H7 (cell line): Measurements from ENCODE around the gene PKMYT1. TPM values are rescaled to one million over a fixed set of nuclear protein-coding genes. Genes with fewer than 3 reads are reported as not detected.

Experiments used
- DNase-seq: peaks from one replicate; pipeline ENCODE4 v3.0.0; 2012
- H3K27me3 ChIP-seq: 2 replicates; pipeline ENCODE4 v1.6.0; 2011; ENCODE audit warnings: mild to moderate bottlenecking, low read length; ENCODE audit not compliant: control insufficient read depth, insufficient read depth
- H3K36me3 ChIP-seq: replicated peaks from 2 replicates; pipeline ENCODE4 v1.5.1; 2011; ENCODE audit warnings: low read length; ENCODE audit not compliant: control insufficient read depth, insufficient read depth
- H3K4me3 ChIP-seq: 2 replicates; pipeline ENCODE4 v1.5.1; 2011; ENCODE audit warnings: low read depth, mild to moderate bottlenecking, control low read depth, low read length, moderate library complexity; ENCODE audit not compliant: insufficient read depth
- total RNA-seq: library from RNA; depleted of rRNA; stranded (reverse); fragments of >200 nt; shearing (Covaris generic); gene quantifications from 2 replicates; pipeline ENCODE4 v1.2.3, GENCODE V29; 2014

PKMYT1 gene
- total RNA-seq, 1 experiment from 2014 or later: 94.0 TPM

DNA sequence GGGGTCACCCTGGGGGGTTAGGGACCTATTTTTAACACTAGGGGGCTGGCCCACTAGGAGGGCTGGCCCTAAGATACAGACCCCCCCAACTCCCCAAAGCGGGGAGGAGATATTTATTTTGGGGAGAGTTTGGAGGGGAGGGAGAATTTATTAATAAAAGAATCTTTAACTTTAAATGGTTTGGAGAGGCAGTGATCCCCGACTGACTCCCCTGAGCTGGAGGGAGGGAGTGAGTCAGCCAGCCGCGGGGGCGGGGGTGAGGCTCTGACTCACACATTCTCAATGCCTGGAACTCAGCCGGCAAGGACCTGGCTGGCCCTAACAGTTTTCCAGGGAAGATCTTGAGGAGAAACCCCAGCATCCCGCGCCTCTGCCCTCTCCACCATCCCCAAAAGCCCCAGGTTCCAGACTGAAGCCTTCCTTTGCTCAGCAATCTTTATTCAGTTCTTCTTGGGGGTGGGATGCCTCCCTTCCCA, 42.0 kb upstream of the PKMYT1 start:
- DNase-seq: peak; percentile 89

GRCh38 chr16:3021449-3022207, 41.4 kb upstream of the PKMYT1 start:
- peak overlapping the region; percentile 96 for H3K4me3 ChIP-seq
- peak; percentile 95 for DNase-seq
- H3K36me3 ChIP-seq: peaks cover 9% of the 10 kb centered on the region

More for the DNA sequence above, 42.0 kb upstream of the PKMYT1 start:
- Histone ChIP-seq H3K27me3 (no peaks in the 10 kb centered on the region), H3K4me3 (peak overlapping the region; percentile 96), H3K36me3 (peaks cover 14% of the 10 kb centered on the region)

GRCh38 chr16:3020604-3021448, 40.6 kb upstream of the PKMYT1 start:
- no peaks in the 10 kb centered on the region for H3K27me3 ChIP-seq
- peak; percentile 94 for DNase-seq
- peaks cover 5% of the 10 kb centered on the region; the same call in 1 of the 2 replicates for H3K36me3 ChIP-seq
- peak overlapping the region; percentile 96 for H3K4me3 ChIP-seq

More at GRCh38 chr16:3021449-3022207, 41.4 kb upstream of the PKMYT1 start:
- no peaks in the 10 kb centered on the region for H3K27me3 ChIP-seq

DNA sequence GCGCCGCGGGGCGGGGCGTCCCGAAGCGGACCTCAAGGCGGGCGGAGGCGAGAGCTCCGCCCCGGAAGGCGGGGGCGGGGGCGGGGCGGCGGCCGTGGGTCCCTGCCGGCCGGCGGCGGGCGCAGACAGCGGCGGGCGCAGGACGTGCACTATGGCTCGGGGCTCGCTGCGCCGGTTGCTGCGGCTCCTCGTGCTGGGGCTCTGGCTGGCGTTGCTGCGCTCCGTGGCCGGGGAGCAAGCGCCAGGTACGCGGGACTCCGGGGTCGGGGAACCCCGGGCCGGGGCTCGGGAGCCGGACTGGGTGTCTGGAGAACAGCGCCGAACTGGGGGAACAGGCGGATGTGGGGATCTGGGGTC, 40.0 kb upstream of the PKMYT1 start, which contains the start of gene TNFRSF12A:
Gene TNFRSF12A, plus strand, starts transcription at position 122 of the 357 bp plus-strand sequence. Its CDS starts 30 bp downstream, at position 152.
- peak within 1 kb of the TSS; percentile 96 for H3K4me3 ChIP-seq
- H3K27me3 ChIP-seq: no peaks in the 10 kb centered on the region
- peaks cover 7% of the 10 kb centered on the region for H3K36me3 ChIP-seq
- peak; percentile 96 for DNase-seq

DNA sequence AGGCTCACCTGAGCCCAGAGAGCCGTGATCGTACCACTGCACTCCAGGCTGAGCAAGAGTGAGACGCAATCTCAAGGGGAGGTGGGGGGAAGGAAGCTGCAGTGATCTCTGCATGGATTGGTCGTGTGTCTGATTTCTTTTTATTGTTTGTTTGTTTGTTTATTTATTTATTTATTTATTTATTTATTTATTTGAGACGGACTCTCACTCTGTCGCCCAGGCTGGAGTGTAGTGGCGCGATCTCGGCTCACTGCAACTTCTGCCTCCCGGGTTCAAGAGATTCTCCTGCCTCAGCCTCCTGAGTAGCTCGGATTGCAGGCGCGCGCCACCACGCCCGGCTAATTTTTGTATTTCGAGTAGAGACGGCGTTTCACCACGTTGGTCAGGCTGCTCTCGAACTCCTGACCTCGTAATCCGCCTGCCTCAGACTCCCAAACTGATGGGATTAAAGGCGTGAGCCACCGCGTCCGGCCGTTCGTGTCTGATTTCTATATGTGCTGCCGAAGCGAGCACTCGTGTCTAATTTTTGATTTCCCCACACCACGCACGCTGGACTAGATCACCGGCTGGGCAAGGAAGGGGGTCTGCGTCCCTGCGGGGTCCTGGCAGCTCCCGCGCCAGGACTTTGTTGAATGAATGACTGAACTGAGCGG, 39.5 kb upstream of the PKMYT1 start:
- no peak for DNase-seq

GRCh38 chr16:3017794-3018506, 37.7 kb upstream of the PKMYT1 start, which contains the start of gene CLDN6:
Gene CLDN6 (minus strand): TSS chr16:3018183. CDS start chr16:3016021, 2,162 bp downstream.
- peak; percentile 98 for DNase-seq

More for the DNA sequence above, 39.5 kb upstream of the PKMYT1 start:
- peak overlapping the region; percentile 28 for H3K4me3 ChIP-seq
- H3K27me3 ChIP-seq: no peaks in the 10 kb centered on the region
- H3K36me3 ChIP-seq: peaks cover 7% of the 10 kb centered on the region

DNA sequence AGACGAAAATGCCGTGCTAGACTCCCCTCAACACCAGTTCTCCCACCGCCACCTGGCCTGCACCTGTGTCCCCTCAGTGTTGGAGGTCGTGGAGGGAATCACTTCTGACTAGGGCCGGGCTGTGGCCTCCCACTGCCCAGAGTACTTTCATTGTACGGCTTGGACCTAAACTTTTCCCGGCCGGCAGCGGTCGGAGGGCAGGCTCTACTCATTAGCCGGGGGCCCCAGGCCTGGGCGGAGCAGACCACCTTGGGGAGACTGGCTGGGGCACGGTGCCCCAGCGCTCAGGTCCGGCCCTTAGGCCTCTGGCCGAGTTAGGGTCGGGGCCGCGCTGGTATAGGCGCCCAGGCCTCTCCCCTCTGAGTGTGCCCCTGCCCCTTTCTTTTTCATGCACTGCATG, 37.1 kb upstream of the PKMYT1 start:
- Histone ChIP-seq H3K27me3 (peaks cover 10% of the 10 kb centered on the region), H3K4me3 (peak overlapping the region; percentile 87), H3K36me3 (peaks cover 7% of the 10 kb centered on the region)
- no peak for DNase-seq

More at GRCh38 chr16:3017794-3018506, 37.7 kb upstream of the PKMYT1 start, which contains the start of gene CLDN6:
- peaks cover 7% of the 10 kb centered on the region for H3K36me3 ChIP-seq
- H3K27me3 ChIP-seq: peaks cover 6% of the 10 kb centered on the region
- H3K4me3 ChIP-seq: peak within 1 kb of the TSS; percentile 87

DNA sequence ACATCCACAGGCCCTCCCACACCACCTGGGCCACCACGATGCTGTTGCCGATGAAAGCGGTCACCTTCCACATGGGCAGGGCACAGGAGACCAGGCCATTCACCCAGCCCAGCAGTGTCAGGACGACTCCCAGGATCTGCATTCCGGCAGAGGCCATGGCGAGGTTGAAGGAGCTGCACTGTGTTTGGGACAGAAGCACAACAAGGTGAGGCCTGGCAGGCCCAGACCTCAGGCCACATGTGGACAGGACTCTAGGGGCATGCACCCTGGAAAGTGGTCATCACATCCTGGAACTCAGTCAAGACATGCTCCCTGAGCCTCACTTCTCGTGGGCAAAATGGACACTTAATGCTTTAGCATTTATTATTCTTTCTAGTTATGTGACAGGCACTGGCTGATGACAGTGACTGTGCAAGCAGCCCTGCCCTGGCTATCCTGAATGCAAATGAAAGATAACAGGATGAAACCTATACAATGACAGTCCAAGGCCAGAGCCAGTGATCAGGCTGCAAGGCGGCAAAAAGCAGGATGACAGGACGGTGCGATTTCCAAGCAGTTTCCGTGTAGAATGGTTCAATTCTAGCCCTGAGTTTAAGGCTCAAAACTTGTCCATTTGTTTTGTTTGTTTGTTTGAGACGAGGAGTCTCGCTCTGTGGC, 35.7 kb upstream of the PKMYT1 start:
- Histone ChIP-seq H3K4me3 (no peak overlapping the region), H3K36me3 (peaks cover 5% of the 10 kb centered on the region), H3K27me3 (peaks cover 12% of the 10 kb centered on the region)
- DNase-seq: no peak

DNA sequence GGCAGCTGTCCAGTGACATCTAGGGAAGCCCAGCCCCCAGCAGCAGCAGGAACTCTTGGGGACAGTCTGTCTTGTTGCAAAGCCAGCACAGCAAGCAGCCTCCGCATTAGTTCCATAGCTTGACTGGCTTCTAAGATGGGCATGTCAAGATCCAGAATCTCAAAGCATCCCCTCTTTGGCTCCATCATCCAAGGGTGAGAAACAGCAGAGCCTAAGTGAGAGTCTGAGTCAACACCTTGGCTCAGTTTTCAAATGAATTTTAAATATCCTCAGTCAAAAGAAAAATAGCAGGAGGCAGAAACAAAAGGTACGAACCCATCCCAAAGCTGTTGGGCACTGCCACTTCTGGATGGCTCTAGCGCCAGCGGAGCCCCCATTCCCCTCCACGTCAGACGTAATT, 34.7 kb upstream of the PKMYT1 start:
- Histone ChIP-seq H3K36me3 (peaks cover 5% of the 10 kb centered on the region), H3K27me3 (peaks cover 12% of the 10 kb centered on the region), H3K4me3 (no peak overlapping the region)
- no peak for DNase-seq

DNA sequence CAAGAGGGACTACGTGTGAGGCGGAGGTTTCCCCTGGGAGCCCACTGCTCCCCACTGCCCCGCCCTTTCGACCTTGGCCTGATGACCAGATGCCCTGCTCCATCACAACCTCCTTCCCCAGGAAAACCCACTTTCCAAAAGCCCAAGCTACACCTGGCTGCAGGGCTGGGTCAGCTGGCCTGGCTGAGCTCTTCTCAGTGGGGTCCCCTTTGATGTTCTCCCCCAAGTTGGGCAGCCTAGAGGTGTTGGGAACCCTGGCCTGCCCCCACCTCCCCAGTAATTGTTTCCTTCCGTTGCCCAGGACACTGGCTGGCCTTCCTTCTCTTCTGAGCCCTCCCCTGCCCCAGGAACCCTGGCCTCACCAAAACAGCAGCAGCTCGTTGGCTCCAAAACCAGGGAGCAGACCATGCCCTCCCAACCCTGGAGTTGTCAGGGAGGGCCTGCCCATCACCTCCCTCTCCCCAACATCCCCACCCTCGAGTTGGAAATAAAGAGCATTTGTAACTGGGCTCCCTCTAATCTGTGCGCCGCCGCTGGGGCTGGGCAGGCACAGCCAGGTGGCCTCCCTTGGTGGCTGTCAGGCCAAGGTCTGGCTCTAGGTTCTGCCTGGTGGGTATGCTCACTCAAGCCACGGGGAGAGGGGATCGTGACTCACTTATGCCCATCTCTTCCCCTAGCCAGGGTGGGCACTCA, 33.9 kb upstream of the PKMYT1 start:
- H3K4me3 ChIP-seq: no peak overlapping the region
- no peak for DNase-seq
- peaks cover 5% of the 10 kb centered on the region for H3K36me3 ChIP-seq
- peaks cover 12% of the 10 kb centered on the region for H3K27me3 ChIP-seq

- no peak overlapping the region for H3K4me3 ChIP-seq
- peaks cover 12% of the 10 kb centered on the region for H3K27me3 ChIP-seq
- peaks cover 5% of the 10 kb centered on the region for H3K36me3 ChIP-seq
- peak; percentile 77 for DNase-seq
Observed at GRCh38 chr16:3013491-3013951, 33.3 kb upstream of the PKMYT1 start.

- peak; percentile 78 for DNase-seq
- peaks cover 12% of the 10 kb centered on the region for H3K27me3 ChIP-seq
- H3K36me3 ChIP-seq: peaks cover 5% of the 10 kb centered on the region
- peak within 1 kb of the TSS; percentile 44 for H3K4me3 ChIP-seq
Observed at GRCh38 chr16:3012828-3013420, 32.7 kb upstream of the PKMYT1 start, which contains the start of gene CLDN9. Gene CLDN9 (plus strand): TSS chr16:3012923. CDS start chr16:3013363, 440 bp downstream.
